ENCODE measurements around the gene HLA-DOB. TPM values are rescaled to one million over a fixed set of nuclear protein-coding genes. Genes with fewer than 3 reads are reported as not detected.

Gene HLA-DOB
- 0.12 to 0.35 TPM (median 0.18 TPM) in 5 replicates for total RNA-seq (2022; extraction: Qiagen RNA extraction)

GRCh38 chr6:32816746-32817204 is at the start of gene HLA-DOB:
TSS of gene HLA-DOB (minus strand) at chr6:32817002. CDS start at chr6:32816951, 51 bp downstream.

GRCh38 chr6:32853541-32854375 is 37.0 kb upstream of the HLA-DOB start, which contains the start of the genes PSMB9 and TAP1:
TSS of gene PSMB9 (plus strand) at chr6:32854192. CDS start at chr6:32854230, 38 bp downstream.
TSS of gene TAP1 (minus strand) at chr6:32853704. CDS start at chr6:32853636, 68 bp downstream.

GRCh38 chr6:32843979-32844838 is 27.4 kb upstream of the HLA-DOB start, which contains the start of gene PSMB8:
TSS of gene PSMB8 (minus strand) at chr6:32844047. CDS start at chr6:32843996, 51 bp downstream.

GRCh38 chr6:32838114-32838958 is 21.5 kb upstream of the HLA-DOB start, which contains the start of gene TAP2:
TSS of gene TAP2 (minus strand) at chr6:32838739. CDS start at chr6:32838233, 506 bp downstream.

GRCh38 chr6:32763421-32763820 is 53.4 kb downstream of the HLA-DOB start, which contains the start of gene HLA-DQB2:
TSS of gene HLA-DQB2 (minus strand) at chr6:32763532. CDS start at chr6:32763470, 62 bp downstream.

Other genes starting within 250 kb of the HLA-DOB start
- not detected in 5 replicates for gene HLA-DRB1, start 227.2 kb downstream of the HLA-DOB start, total RNA-seq (2022; extraction: Qiagen RNA extraction)
- not detected in 5 replicates for gene HLA-DQA1, start 179.6 kb downstream of the HLA-DOB start, total RNA-seq (2022; extraction: Qiagen RNA extraction)
- not detected in 5 replicates for gene HLA-DQB1, start 150.3 kb downstream of the HLA-DOB start, total RNA-seq (2022; extraction: Qiagen RNA extraction)
- not detected in 5 replicates for gene HLA-DQA2, start 75.6 kb downstream of the HLA-DOB start, total RNA-seq (2022; extraction: Qiagen RNA extraction)
- gene HLA-DQB2, start 53.5 kb downstream of the HLA-DOB start, total RNA-seq (2022; extraction: Qiagen RNA extraction): not detected in 5 replicates
- 10.6 to 24.0 TPM (median 19.8 TPM) in 5 replicates for gene TAP2, start 21.7 kb upstream of the HLA-DOB start, total RNA-seq (2022; extraction: Qiagen RNA extraction)
- gene PSMB8, start 27.0 kb upstream of the HLA-DOB start, total RNA-seq (2022; extraction: Qiagen RNA extraction): 20.3 to 22.9 TPM (median 21.4 TPM) in 5 replicates
- gene TAP1, start 36.7 kb upstream of the HLA-DOB start, total RNA-seq (2022; extraction: Qiagen RNA extraction): 33.2 to 38.3 TPM (median 34.9 TPM) in 5 replicates
- gene PSMB9, start 37.2 kb upstream of the HLA-DOB start, total RNA-seq (2022; extraction: Qiagen RNA extraction): 15.7 to 25.5 TPM (median 18.9 TPM) in 5 replicates
- 1.5 to 2.5 TPM (median 1.6 TPM) in 5 replicates for gene HLA-DMB, start 124.0 kb upstream of the HLA-DOB start, total RNA-seq (2022; extraction: Qiagen RNA extraction)
- 2.4 to 3.6 TPM (median 2.7 TPM) in 5 replicates for gene HLA-DMA, start 136.1 kb upstream of the HLA-DOB start, total RNA-seq (2022; extraction: Qiagen RNA extraction)
- 121 to 148 TPM (median 126 TPM) in 5 replicates for gene BRD2, start 151.6 kb upstream of the HLA-DOB start, total RNA-seq (2022; extraction: Qiagen RNA extraction)
- 0.14 TPM in 1 of 5 replicates, not detected in the others for gene HLA-DOA, start 192.6 kb upstream of the HLA-DOB start, total RNA-seq (2022; extraction: Qiagen RNA extraction)